ENCODE results near the gene TRAPPC12. TPM values are rescaled to one million over a fixed set of nuclear protein-coding genes. Genes with fewer than 3 reads are reported as not detected.
A peak's percentile ranks its signal among the peaks of the same experiment; 100 is the strongest.

Gene TRAPPC12
- total RNA-seq, 4 donors from 2014 or later, result 90.2 to 248 (median 157) TPM

DNA sequence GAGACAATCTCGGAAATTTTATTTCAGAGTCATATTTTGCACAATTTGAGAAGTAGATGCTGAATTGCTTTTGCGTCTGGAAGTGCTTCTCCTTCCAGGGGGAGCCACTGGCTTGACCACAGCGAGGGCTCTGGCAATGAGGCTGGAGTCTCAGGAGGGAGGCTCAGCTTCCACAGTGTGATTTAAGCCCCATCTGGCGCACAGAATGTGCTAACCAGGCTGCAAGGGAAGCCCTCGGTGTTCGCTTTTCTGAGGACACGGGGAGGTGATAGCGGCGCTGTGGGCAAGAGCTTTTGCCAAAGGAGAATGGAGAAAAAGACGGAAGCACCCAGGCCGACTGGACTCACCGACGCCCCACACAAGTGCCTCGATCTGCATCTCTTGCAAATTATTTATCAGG, 87.5 kb downstream of the TRAPPC12 start:
- TF ChIP-seq EP300 (IDR thresholded peaks at IDR 0.05), result no peak
- no peak for TF ChIP-seq POLR2AphosphoS5 (IDR thresholded peaks at IDR 0.05)
- TF ChIP-seq, protein P1, sequence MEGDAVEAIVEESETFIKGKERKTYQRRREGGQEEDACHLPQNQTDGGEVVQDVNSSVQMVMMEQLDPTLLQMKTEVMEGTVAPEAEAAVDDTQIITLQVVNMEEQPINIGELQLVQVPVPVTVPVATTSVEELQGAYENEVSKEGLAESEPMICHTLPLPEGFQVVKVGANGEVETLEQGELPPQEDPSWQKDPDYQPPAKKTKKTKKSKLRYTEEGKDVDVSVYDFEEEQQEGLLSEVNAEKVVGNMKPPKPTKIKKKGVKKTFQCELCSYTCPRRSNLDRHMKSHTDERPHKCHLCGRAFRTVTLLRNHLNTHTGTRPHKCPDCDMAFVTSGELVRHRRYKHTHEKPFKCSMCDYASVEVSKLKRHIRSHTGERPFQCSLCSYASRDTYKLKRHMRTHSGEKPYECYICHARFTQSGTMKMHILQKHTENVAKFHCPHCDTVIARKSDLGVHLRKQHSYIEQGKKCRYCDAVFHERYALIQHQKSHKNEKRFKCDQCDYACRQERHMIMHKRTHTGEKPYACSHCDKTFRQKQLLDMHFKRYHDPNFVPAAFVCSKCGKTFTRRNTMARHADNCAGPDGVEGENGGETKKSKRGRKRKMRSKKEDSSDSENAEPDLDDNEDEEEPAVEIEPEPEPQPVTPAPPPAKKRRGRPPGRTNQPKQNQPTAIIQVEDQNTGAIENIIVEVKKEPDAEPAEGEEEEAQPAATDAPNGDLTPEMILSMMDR (IDR thresholded peaks at IDR 0.05), result no peak
- no peak for TF ChIP-seq POLR2A (IDR thresholded peaks at IDR 0.05)
- Histone ChIP-seq H3K9me3 (no peaks in the 10 kb centered on the region), H3K4me1 (peaks cover 34% of the 10 kb centered on the region), H3K27me3 (no peaks in the 10 kb centered on the region), H3K36me3 (peaks cover 54% of the 10 kb centered on the region), H3K27ac (no peak overlapping the region), H3K4me3 (no peak overlapping the region)
- no peak for DNase-seq (ENCODE audit: low spot score in 2 of 2)
- WGBS, result 89% methylated on average over 14 of the region's 14 CpGs

DNA sequence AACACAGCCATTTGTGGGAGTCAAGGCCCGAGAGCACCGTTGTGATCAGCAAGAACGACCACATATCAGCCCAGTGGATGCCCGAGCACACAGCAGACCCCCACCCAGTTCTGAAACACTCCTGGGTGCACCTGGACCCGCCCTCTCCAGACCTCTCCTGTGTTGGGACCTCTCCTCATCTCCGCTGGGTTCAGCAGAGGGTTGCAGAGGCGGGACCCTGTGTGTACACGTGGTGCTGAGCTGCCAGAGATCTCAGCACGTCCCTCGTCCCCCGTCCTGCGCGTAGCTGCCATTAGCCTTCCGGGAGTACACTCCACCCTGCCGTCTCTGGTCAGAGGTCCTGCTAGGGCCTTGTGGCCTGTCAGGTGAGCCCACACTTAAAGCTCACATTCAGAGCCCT, 88.2 kb downstream of the TRAPPC12 start:
- peaks cover 56% of the 10 kb centered on the region for H3K36me3 ChIP-seq
- no peaks in the 10 kb centered on the region for H3K27me3 ChIP-seq
- DNase-seq (ENCODE audit: low spot score in 2 of 2), result no peak
- WGBS, result 93% methylated on average over 11 of the region's 15 CpGs
- peaks cover 36% of the 10 kb centered on the region for H3K4me1 ChIP-seq
- TF ChIP-seq, protein P1 (IDR thresholded peaks at IDR 0.05), result no peak
- TF ChIP-seq POLR2A (IDR thresholded peaks at IDR 0.05) (no peak), POLR2AphosphoS5 (IDR thresholded peaks at IDR 0.05) (no peak), EP300 (IDR thresholded peaks at IDR 0.05) (no peak)
- no peaks in the 10 kb centered on the region for H3K9me3 ChIP-seq
- peak overlapping the region; percentile 35 for H3K27ac ChIP-seq
- no peak overlapping the region for H3K4me3 ChIP-seq

DNA sequence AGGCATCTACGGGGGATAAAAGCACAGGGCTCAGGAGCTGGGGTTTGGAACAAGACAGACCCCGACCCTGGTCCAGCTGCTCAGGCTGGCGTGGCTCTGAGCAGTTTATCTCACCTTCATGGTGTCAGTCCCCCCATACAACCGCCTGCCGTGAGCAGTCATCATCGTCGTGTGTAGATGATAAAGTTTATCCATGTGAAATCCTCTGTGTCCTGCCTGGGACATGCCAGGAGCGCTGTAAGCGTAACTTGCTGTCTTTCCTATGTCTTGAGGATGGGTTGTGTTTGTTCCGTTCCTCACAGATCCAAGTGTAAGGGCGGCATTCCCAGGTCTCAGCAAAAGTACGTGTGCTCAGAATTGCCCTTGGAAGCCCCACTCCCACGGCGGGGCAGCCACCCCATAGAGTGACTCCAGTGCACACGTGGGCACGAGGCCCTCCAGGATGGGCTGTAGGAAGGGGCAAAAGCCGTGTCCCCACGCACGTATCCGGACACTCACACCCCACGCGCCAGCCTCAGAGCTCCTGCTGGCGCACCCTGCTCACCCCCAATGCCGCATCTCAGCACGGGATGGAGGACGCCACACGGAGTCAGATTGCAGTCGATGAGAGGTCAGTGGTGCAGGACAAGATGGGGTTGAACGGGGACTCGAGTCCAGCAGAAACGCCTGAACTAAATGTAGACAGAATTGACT, 88.9 kb downstream of the TRAPPC12 start:
- no peaks in the 10 kb centered on the region for H3K9me3 ChIP-seq
- TF ChIP-seq, protein P1 (IDR thresholded peaks at IDR 0.05), result no peak
- TF ChIP-seq EP300 (IDR thresholded peaks at IDR 0.05), result no peak
- no peak for TF ChIP-seq POLR2AphosphoS5 (IDR thresholded peaks at IDR 0.05)
- no peak for TF ChIP-seq POLR2A (IDR thresholded peaks at IDR 0.05)
- no peak overlapping the region for H3K4me3 ChIP-seq
- peaks cover 55% of the 10 kb centered on the region for H3K36me3 ChIP-seq
- no peak for DNase-seq (ENCODE audit: low spot score in 2 of 2)
- no peaks in the 10 kb centered on the region for H3K27me3 ChIP-seq
- peaks cover 44% of the 10 kb centered on the region for H3K4me1 ChIP-seq
- 96% methylated on average over 31 of the region's 31 CpGs for WGBS
- H3K27ac ChIP-seq, result peak overlapping the region; percentile 35

DNA sequence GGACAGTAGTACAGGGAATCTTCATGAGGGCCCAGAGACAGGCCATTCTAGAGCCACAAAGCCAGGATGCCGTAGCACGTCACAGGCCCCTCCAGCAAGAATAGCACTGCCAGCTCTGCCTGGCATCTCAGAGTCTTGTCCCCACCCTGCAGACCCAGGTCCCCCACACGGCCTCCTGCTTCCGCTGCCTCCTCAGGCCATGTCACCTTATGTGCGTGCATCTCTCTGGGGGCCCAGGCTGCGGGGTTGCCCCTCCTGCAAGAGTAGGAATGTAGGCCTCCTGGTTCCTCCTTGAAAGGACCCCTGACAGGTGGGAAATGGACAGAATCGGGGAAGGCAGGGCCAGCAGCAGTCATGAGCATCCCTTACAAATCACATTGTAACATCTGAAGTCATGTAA, 90.0 kb downstream of the TRAPPC12 start:
- H3K27ac ChIP-seq, result peak overlapping the region; percentile 88
- H3K4me3 ChIP-seq, result no peak overlapping the region
- 93% methylated on average over 7 of the region's 7 CpGs for WGBS
- peaks cover 55% of the 10 kb centered on the region for H3K36me3 ChIP-seq
- no peak for TF ChIP-seq POLR2AphosphoS5 (IDR thresholded peaks at IDR 0.05)
- TF ChIP-seq POLR2A (IDR thresholded peaks at IDR 0.05), result no peak
- TF ChIP-seq, protein P1 (IDR thresholded peaks at IDR 0.05), result no peak
- TF ChIP-seq EP300 (IDR thresholded peaks at IDR 0.05), result no peak
- DNase-seq (ENCODE audit: low spot score in 2 of 2), result no peak
- H3K4me1 ChIP-seq, result peaks cover 49% of the 10 kb centered on the region
- no peaks in the 10 kb centered on the region for H3K27me3 ChIP-seq
- no peaks in the 10 kb centered on the region for H3K9me3 ChIP-seq

DNA sequence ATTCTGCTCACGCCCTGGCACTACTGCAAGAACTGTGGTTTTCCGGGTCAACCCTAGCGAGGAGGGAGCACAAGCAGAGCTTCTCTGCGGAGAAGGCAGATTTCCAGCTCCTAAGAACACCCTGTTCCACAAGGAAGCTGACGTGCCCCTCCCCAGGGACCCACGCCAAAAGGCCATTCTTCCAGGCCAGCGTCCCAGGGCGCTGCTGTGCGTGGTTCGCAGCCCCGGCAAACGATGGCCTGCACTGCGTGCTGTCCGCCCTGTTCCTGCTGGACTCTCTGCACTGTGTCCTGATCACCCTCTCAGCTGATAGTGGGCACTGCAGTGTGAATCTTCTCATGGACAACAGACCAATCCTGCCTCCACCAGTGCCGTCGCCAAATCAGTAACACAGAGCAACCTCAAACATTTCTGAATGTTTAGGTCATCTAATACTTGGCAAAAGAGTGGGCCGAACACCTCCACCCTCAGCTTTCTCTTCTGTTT, 90.7 kb downstream of the TRAPPC12 start:
- H3K36me3 ChIP-seq, result peaks cover 47% of the 10 kb centered on the region

More for the DNA sequence above, 90.7 kb downstream of the TRAPPC12 start:
- no peak overlapping the region for H3K4me3 ChIP-seq
- peak overlapping the region; percentile 88 for H3K27ac ChIP-seq
- H3K4me1 ChIP-seq, result peaks cover 49% of the 10 kb centered on the region
- DNase-seq (ENCODE audit: low spot score in 2 of 2), result peak in 1 of 2 donors; percentile 80
- H3K27me3 ChIP-seq, result no peaks in the 10 kb centered on the region
- no peaks in the 10 kb centered on the region for H3K9me3 ChIP-seq
- TF ChIP-seq, protein P1 (IDR thresholded peaks at IDR 0.05), result no peak
- TF ChIP-seq POLR2A (IDR thresholded peaks at IDR 0.05) (no peak), POLR2AphosphoS5 (IDR thresholded peaks at IDR 0.05) (peak in 2 of 3 donors; percentile 58 to 71), EP300 (IDR thresholded peaks at IDR 0.05) (peak; percentile 73)
- WGBS, result 71% methylated on average over 16 of the region's 17 CpGs
